Stimulated activated CD8-positive, alpha-beta memory T cell treated with anti-CD3 and anti-CD28 coated beads, Interleukin-12 subunit alpha, Interleukin-12 subunit beta, amount 100 ng/mL, for 24 hours (primary cell): ENCODE results near the gene PLA2G4E.

Experiments used
- DNase-seq: peaks from one replicate; pipeline ENCODE4 v3.0.0-alpha.2; 2020; ENCODE audit errors: extremely low read depth

The PLA2G4E gene

GRCh38 chr15:42053914-42054313 lies 33.1 kb upstream of the PLA2G4E start:
- no peak for DNase-seq

DNA sequence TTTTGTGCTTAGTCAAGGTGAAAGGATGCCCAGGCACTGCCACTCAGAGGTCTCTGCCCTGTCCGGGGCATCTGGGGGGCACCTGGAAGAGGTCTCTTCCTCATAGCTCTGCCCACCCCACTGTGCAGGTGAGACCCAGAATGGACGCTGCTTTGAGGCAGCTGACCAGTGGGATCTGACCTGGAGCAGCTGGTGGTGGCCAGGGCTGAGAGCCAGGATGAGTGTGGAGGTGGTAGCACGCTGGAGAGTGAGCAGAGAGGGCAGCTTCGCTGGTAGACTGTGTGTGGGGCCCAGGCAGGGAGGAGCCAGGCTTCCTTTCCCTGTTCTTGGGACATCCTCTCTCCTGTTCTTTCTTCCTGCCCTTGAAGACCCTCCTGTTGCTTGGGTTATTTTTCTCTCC lies 32.2 kb upstream of the PLA2G4E start:
- DNase-seq: no peak

- DNase-seq: no peak
Observed at GRCh38 chr15:42050484-42051255, 29.8 kb upstream of the PLA2G4E start.

GRCh38 chr15:42048821-42049200 lies 28.0 kb upstream of the PLA2G4E start:
- no peak for DNase-seq

DNA sequence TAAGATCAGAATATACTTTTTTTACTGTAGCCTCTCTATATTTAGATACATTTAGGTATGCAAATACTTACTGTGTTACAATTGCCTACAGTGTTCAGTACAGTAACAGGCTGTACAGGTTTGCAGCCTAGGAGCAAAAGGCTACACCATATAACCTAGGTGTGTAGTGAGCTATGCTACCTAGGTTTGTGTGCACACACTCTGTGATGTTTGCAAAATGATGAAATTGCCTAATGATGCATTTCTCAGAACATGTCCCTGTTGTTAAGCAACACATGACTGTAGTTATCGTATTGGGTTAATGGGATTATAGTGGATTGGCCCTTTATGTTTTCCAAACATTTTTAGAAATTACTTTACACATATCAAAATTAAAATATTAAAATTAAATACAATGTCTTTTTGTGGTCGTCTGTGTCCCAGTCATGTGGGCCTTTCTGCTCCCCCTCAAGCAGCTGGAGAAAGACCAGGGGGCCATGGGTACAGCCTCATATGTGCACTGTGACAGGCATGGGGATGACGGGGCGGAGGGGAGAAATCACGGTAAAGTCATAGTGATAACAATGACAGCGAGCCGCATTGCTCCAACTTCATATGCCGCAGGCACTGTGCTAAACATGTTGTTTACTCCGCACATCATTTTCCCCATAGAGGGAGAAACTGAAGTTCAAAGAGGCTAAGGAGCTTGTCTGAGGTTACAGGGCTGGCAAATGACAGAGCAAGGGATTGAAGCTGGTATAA lies 27.4 kb upstream of the PLA2G4E start:
- DNase-seq: no peak

DNA sequence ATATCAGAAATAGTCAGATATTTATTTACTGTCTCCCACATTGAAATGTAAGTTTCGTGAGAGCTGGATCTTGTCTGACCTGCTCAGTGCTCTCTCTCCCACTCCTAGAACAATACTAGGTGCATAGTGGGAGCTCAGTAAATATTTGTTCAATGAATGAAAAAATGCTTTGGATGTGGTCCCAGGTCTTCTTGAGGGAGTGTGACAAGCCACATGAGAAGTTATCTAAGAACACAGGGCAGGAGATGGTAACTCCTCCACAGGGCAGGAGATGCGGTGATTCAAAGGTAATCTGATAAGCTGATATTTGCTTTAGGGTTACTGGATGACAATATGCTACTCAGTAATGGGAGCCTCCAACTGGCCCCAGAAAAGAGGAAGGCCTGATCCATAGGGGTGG lies 25.8 kb upstream of the PLA2G4E start:
- no peak for DNase-seq

DNA sequence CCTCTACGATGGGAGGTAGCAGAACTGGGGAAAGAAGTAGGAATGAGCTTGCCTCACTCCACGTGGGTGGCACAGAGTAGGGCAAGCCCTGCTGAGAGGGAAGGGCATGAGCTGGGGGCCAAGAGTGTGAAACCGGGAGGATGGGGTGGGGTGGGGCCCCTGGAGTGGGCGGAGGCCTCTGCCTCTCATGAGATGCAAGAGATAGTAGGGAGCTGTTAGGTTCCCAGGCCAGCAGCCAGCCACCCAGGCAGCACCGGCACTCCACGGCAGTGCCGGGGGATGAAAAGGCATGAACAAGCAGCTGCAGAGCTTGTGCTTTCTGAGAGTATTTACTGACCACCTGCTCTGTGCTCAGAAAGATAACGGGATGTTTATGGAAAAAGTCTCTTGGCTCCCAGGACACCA lies 24.4 kb upstream of the PLA2G4E start:
- no peak for DNase-seq

DNA sequence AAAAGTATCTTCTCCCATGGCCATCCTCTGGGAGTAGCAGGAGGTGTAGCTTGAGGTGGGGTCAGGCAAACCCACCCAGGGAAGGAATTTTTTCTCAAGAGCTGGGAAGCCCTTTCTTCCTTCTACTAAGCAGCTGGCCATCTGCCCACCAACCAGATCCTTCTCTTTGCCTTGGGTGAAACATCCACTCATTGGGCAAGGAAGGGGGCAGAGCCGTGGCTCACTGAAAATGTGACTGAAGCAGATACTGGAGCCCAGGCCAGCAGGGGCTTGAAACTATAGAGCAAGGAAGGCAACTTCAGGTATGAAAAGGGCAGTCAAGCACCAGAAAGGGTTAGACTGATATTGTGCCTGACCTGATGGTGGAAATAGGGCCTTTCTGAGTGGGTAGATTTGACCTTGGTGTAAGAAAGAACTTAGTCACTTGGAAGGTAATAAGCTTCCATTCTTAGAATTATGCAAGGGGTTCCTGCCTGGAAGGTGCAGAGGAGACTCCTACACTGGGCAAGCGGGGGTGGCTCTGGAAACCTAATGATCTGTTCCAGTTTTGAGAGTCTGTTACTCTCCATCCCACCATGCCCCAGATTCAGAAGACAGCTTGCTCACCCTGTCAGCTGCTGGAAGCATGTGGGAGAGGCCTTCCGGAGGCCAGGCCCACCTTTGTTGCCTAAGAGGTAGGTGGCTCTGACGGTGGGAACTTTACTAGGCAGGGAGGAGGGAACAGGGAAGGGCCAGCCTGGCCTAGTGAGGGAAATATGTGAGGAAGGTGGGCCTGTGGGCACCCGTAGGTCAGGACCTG lies 22.0 kb upstream of the PLA2G4E start:
- no peak for DNase-seq

- no peak for DNase-seq
Observed at GRCh38 chr15:42038401-42038800, 17.6 kb upstream of the PLA2G4E start.

DNA sequence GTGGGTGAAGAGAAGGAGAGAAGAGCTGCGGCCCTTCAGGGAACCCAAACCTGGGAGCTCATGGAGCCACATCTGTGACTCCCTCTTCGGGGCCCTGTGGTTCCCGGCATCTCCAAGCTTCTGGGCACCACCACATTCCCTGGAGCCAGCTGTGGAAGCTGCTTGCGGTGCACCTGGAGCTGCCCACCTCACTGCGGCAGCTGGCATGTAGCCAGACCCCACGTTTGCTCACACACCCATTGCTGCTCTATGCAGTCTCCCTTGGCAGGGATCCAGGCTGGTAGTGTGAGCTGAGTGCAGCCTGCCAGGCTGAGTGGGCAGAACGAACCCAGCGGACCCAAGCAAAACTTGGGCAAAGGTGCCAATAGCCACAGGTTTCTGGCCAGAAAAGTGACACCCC lies 16.8 kb upstream of the PLA2G4E start:
- no peak for DNase-seq

GRCh38 chr15:42036966-42037365 lies 16.1 kb upstream of the PLA2G4E start:
- no peak for DNase-seq

DNA sequence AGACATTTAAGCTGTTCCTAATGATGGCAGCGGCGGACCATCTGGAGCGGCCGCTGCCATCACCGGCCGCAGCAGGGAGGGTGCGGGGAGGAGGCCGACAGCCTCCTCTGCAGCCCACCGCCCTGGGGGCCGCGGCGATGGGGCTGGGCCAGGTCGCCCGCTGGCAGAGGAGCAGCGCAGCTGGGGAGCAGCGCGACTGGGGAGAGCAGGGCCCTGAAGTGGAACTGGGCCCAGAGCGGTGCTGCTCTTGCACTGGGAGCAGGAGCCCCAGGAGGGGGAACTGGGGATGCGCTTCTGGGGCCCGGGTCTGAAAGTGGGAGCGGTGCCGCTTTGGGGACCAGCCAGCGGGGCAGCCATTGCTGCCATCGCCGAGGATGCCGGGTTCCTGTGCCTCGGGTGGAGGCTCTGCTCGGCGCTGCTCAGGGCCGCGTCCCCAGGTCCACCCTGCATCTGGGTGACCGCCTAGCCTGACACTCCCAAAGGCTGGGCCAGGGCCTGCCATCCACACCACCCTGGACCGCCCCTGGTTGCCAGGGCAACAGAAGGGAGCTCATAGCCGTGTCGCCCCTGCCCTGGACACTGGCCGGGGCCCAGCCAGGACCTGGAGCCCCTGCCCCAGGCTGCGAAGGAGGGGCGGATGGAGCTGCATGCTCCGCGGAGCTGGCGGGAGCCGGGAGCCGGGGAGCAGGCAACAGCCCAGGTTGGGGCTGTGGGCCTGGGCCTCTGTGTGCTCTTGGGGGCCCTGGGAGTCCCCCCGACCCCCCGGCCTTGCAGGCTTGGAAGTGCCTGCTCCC lies 15.5 kb upstream of the PLA2G4E start:
- no peak for DNase-seq

DNA sequence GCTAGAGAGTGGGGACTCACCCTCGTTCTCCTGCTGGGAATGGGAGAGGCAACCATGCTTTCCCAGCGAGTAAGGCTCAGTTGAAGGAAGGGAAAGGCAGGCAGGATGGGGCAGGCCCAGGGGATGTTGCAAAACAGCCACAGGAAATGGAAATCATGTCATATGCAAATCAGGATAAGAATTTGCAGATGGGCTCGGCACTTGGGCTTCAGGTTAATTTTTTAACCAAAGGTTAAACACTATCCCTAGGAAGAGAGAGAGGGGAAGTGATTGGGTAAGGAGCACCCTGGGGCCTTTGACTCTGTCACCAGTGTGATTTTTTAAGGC lies 14.6 kb upstream of the PLA2G4E start:
- DNase-seq: no peak

GRCh38 chr15:42034628-42035434 lies 14.0 kb upstream of the PLA2G4E start:
- DNase-seq: no peak

DNA sequence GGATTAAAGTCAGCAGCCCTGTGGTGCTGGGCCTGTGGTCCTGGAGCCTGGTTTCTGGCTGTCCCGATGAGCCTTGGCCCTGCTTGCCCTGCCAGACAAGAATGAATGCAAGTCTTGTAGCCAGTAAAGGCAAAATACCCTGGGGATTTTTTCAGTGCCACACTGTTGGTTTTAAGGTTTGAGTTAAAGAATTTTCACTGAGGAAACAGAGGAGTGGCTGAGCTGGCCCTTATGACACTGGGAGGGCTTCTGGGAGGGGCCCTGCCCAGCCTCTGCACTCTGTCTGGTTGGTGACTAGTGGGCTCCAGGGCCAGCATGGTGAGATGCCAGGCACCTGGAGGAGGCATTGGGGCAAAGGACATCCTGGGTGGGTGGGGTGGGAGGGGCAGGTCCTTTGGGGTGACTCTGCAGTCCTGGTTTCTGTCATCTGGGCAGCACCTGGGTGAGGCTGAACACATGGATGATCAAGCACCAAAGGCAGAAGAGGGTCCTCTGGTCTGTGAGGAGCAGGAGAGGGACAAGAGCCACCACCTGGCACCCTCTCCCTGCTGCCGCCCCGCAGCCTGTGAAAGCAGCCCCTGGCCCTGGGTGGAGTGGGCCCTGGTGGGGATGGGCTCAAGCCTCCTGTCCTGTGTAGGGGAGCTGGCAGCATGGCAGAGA lies 12.5 kb upstream of the PLA2G4E start:
- DNase-seq: no peak

DNA sequence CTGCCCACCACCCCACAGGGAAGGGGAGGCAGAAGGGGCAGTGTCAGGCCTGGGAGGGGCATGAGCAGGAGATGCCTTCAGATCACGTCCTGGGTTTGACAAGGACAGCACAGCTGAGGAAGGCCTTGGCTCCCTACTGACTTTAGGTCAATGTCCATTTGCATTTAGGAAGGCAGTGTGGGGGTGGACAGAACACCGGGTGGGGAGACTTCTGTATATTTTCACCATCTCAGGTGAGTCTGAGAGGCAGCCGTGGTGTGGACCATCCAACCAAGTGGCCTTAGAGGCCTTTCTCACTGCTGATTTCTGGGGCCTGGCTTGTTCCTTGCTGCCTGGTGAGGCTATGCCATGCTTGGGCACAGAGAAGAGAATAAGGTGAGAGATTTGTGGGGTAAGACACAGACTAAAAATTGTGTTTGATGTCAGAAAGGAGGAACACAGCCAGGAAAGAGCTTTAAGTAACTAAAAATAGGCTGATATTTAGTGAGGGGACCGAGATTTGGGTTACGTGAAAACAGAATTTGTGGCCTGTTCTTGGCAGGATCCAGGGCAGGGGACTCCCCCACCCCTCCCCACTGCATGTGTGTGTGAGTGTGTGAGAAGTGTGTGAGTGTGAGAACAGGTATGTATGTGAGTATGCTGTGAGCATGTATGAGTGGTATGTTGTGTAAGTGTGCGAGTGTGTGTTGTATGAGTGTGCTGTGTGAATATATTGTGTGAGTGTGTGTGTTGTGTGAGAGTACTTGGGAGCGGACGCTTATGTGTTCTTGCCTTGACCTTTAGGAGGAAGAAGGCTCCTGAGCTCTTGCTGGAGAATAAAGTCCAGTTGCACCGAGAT lies 11.8 kb upstream of the PLA2G4E start:
- DNase-seq: no peak

GRCh38 chr15:42031198-42031915 lies 10.5 kb upstream of the PLA2G4E start:
- no peak for DNase-seq

- no peak for DNase-seq
Observed at GRCh38 chr15:42027521-42027920, 6.7 kb upstream of the PLA2G4E start.

GRCh38 chr15:42024303-42024702 lies 3.5 kb upstream of the PLA2G4E start:
- DNase-seq: no peak
